ENCODE data around the gene PLAU. TPM values are rescaled to one million over a fixed set of nuclear protein-coding genes. Genes with fewer than 3 reads are reported as not detected.
A peak's percentile ranks its signal among the peaks of the same experiment; 100 is the strongest.

PLAU gene
- total and polyA plus RNA-seq, 2 of the 13 experiments (the other 11 are each of a cell fraction or from before 2014, with no cell fraction given): 0.45 to 11.2 TPM

DNA sequence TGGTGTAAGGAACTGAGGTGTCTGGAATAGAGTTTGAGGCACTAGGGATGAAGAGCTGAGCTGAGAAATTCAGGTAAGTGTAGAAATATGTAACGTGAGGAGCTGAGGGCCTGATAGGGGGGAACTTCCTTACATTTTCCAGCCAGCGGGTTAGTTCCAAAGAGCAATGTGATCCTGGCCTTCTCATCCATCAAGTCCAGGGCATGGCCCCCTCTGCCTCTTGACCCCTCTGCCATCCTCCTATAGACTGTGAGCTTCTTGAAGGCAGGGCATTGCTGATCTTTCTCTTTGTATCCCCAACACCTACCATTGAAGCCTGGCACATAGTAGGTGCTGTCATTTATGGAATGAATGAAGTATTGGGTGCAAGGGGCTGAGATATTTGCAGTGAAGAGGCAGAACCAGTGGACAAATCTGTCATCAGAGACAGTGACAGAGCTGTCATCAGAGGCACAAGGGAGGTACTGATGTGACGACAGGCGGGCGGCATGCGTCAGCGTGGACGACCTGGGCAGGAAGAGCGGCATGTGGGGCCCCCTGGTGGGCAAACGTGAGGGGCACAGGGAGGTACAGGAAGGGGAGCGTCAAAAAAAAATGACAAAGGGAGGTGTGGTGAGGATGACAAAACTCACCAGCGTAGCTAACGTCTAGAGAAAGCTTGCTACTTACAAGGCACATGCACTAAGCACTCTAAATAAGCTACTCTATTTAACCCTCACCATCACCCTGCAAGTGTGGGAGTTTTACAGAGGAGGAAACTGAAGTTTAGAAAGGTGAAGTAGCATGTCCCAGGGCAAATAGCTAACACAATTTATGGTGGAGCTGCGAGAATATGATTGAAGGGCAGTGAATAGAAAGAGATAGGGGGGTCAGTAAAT lies 31.4 kb upstream of the PLAU start (continued):
- TF ChIP-seq, protein P1, sequence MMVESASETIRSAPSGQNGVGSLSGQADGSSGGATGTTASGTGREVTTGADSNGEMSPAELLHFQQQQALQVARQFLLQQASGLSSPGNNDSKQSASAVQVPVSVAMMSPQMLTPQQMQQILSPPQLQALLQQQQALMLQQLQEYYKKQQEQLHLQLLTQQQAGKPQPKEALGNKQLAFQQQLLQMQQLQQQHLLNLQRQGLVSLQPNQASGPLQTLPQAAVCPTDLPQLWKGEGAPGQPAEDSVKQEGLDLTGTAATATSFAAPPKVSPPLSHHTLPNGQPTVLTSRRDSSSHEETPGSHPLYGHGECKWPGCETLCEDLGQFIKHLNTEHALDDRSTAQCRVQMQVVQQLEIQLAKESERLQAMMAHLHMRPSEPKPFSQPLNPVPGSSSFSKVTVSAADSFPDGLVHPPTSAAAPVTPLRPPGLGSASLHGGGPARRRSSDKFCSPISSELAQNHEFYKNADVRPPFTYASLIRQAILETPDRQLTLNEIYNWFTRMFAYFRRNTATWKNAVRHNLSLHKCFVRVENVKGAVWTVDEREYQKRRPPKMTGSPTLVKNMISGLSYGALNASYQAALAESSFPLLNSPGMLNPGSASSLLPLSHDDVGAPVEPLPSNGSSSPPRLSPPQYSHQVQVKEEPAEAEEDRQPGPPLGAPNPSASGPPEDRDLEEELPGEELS (CRISPR knock-in tag; IDR thresholded peaks at IDR 0.05): peak; percentile 29; the same call in 1 of the 2 replicates
- TF ChIP-seq ZFP90 (CRISPR knock-in tag; IDR thresholded peaks at IDR 0.05; ENCODE audit: borderline replicate concordance) (no peak), NCOA5 (CRISPR knock-in tag; IDR thresholded peaks at IDR 0.05) (no peak), ZKSCAN1 (IDR thresholded peaks at IDR 0.05; ENCODE audit: low read length) (peak; percentile 97), GATAD1 (CRISPR knock-in tag; IDR thresholded peaks at IDR 0.05) (0 out of 2 replicates have a peak, but pooled peaks have one; percentile 21), REL (CRISPR knock-in tag; conservative IDR thresholded peaks at IDR 0.05) (0 out of 2 replicates have a peak, but pooled peaks have one; percentile 27), FOXM1 (CRISPR knock-in tag; IDR thresholded peaks at IDR 0.05) (no peak), ZNF282 (IDR thresholded peaks at IDR 0.05; ENCODE audit: partially characterized antibody) (no peak), ZFP37 (CRISPR knock-in tag; IDR thresholded peaks at IDR 0.05; ENCODE audit: borderline replicate concordance) (no peak), POLR2AphosphoS2 (IDR thresholded peaks at IDR 0.05; ENCODE audit: low read depth, low read length) (no peak), ZNF224 (CRISPR knock-in tag; IDR thresholded peaks at IDR 0.05) (no peak), ATF7-NPFF (CRISPR knock-in tag; IDR thresholded peaks at IDR 0.05; ENCODE audit: low read depth) (no peak), ZNF350 (CRISPR knock-in tag; IDR thresholded peaks at IDR 0.05; ENCODE audit: borderline replicate concordance, low read depth) (no peak), ETV6 (CRISPR knock-in tag; conservative IDR thresholded peaks at IDR 0.05) (no peak), ZBTB7B (CRISPR knock-in tag; IDR thresholded peaks at IDR 0.05) (no peak)
- TF ChIP-seq, protein P2, sequence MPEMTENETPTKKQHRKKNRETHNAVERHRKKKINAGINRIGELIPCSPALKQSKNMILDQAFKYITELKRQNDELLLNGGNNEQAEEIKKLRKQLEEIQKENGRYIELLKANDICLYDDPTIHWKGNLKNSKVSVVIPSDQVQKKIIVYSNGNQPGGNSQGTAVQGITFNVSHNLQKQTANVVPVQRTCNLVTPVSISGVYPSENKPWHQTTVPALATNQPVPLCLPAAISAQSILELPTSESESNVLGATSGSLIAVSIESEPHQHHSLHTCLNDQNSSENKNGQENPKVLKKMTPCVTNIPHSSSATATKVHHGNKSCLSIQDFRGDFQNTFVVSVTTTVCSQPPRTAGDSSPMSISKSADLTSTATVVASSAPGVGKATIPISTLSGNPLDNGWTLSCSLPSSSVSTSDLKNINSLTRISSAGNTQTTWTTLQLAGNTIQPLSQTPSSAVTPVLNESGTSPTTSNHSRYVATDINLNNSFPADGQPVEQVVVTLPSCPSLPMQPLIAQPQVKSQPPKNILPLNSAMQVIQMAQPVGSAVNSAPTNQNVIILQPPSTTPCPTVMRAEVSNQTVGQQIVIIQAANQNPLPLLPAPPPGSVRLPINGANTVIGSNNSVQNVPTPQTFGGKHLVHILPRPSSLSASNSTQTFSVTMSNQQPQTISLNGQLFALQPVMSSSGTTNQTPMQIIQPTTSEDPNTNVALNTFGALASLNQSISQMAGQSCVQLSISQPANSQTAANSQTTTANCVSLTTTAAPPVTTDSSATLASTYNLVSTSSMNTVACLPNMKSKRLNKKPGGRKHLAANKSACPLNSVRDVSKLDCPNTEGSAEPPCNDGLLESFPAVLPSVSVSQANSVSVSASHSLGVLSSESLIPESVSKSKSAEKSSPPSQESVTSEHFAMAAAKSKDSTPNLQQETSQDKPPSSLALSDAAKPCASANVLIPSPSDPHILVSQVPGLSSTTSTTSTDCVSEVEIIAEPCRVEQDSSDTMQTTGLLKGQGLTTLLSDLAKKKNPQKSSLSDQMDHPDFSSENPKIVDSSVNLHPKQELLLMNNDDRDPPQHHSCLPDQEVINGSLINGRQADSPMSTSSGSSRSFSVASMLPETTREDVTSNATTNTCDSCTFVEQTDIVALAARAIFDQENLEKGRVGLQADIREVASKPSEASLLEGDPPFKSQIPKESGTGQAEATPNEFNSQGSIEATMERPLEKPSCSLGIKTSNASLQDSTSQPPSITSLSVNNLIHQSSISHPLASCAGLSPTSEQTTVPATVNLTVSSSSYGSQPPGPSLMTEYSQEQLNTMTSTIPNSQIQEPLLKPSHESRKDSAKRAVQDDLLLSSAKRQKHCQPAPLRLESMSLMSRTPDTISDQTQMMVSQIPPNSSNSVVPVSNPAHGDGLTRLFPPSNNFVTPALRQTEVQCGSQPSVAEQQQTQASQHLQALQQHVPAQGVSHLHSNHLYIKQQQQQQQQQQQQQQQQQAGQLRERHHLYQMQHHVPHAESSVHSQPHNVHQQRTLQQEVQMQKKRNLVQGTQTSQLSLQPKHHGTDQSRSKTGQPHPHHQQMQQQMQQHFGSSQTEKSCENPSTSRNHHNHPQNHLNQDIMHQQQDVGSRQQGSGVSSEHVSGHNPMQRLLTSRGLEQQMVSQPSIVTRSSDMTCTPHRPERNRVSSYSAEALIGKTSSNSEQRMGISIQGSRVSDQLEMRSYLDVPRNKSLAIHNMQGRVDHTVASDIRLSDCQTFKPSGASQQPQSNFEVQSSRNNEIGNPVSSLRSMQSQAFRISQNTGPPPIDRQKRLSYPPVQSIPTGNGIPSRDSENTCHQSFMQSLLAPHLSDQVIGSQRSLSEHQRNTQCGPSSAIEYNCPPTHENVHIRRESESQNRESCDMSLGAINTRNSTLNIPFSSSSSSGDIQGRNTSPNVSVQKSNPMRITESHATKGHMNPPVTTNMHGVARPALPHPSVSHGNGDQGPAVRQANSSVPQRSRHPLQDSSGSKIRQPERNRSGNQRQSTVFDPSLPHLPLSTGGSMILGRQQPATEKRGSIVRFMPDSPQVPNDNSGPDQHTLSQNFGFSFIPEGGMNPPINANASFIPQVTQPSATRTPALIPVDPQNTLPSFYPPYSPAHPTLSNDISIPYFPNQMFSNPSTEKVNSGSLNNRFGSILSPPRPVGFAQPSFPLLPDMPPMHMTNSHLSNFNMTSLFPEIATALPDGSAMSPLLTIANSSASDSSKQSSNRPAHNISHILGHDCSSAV (CRISPR knock-in tag; IDR thresholded peaks at IDR 0.05; ENCODE audit: borderline replicate concordance): no peak
- TF ChIP-seq, protein P3, sequence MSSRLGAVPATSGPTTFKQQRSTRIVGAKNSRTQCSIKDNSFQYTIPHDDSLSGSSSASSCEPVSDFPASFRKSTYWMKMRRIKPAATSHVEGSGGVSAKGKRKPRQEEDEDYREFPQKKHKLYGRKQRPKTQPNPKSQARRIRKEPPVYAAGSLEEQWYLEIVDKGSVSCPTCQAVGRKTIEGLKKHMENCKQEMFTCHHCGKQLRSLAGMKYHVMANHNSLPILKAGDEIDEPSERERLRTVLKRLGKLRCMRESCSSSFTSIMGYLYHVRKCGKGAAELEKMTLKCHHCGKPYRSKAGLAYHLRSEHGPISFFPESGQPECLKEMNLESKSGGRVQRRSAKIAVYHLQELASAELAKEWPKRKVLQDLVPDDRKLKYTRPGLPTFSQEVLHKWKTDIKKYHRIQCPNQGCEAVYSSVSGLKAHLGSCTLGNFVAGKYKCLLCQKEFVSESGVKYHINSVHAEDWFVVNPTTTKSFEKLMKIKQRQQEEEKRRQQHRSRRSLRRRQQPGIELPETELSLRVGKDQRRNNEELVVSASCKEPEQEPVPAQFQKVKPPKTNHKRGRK (CRISPR knock-in tag; IDR thresholded peaks at IDR 0.05): no peak
